Measurements from ENCODE around the gene FBXO31. TPM values are rescaled to one million over a fixed set of nuclear protein-coding genes. Genes with fewer than 3 reads are reported as not detected.

FBXO31 gene
- total and polyA plus RNA-seq, 2 of the 8 experiments (the other 6 are each of a cell fraction or from before 2014, with no cell fraction given) = 8.3 to 21.6 TPM

GRCh38 chr16:87367529-87367928 is 16.0 kb downstream of the FBXO31 start:
- Histone ChIP-seq H2BK15ac (ENCODE audit: low read length) (no peak overlapping the region), H3K27me3 (replicated peaks in 1 of 4; ENCODE audit: control insufficient read depth in 3 of 4, extremely low read depth in 1 of 4, insufficient read depth in 3 of 4, low read length in 3 of 4) (no peaks in the 10 kb centered on the region), H3K23ac (ENCODE audit: insufficient read length) (no peak overlapping the region), H3K4ac (replicated peaks; ENCODE audit: insufficient read length, low read depth, low read length) (no peak overlapping the region), H3K36me3 (ENCODE audit: control insufficient read depth in 2 of 4, insufficient read depth in 4 of 4, low read length in 3 of 4) (no peaks in the 10 kb centered on the region), H3K23me2 (ENCODE audit: low read depth, low read length) (no peaks in the 10 kb centered on the region), H4K8ac (ENCODE audit: extremely low read depth, insufficient read depth, low read length) (no peak overlapping the region), H3K79me2 (ENCODE audit: control insufficient read depth in 1 of 2, insufficient read depth in 2 of 2, low read length in 2 of 2) (peaks cover 0 to 33% of the 10 kb centered on the region in 2 experiments; a peak in 1 of 4 replicates), H3K4me2 (ENCODE audit: insufficient read depth in 1 of 2, low read depth in 2 of 2, low read length in 2 of 2) (no peak overlapping the region), H3K27ac (ENCODE audit: low read depth, low read length) (no peak overlapping the region), H4K20me1 (replicated peaks in 1 of 2; ENCODE audit: control insufficient read depth in 1 of 2, insufficient read depth in 2 of 2, low read length in 2 of 2) (peaks cover 4 to 17% of the 10 kb centered on the region in 2 experiments), H3K4me3 (ENCODE audit: extremely low read depth in 1 of 4, insufficient read depth in 2 of 4, low read depth in 3 of 4, low read length in 4 of 4) (no peak overlapping the region), H4K5ac (ENCODE audit: insufficient read length, low read depth, low read length) (no peak overlapping the region), H3K18ac (ENCODE audit: extremely low read depth, low read length) (no peak overlapping the region), H2BK12ac (ENCODE audit: low read depth, low read length) (no peak overlapping the region), H3K9me3 (ENCODE audit: insufficient read depth in 2 of 2, low read depth in 1 of 2, low read length in 1 of 2) (no peaks in the 10 kb centered on the region), H2BK120ac (replicated peaks; ENCODE audit: low read depth, low read length) (no peak overlapping the region), H3K79me1 (ENCODE audit: low read depth, low read length) (peaks cover 9% of the 10 kb centered on the region), H2BK20ac (ENCODE audit: low read length) (no peak overlapping the region), H3K4me1 (replicated peaks in 1 of 4; ENCODE audit: control insufficient read depth in 3 of 4, insufficient read depth in 4 of 4, low read length in 3 of 4) (peaks cover 0 to 12% (median 0%) of the 10 kb centered on the region in 4 experiments; a peak in 3 of 7 replicates), H4K91ac (replicated peaks; ENCODE audit: insufficient read length, low read length) (no peak overlapping the region), H2AFZ (ENCODE audit: low read length) (no peak overlapping the region), H3K56ac (replicated peaks; ENCODE audit: insufficient read length, low read depth, low read length) (no peak overlapping the region), H3K9ac (replicated peaks in 1 of 4; ENCODE audit: extremely low read depth in 1 of 4, low read depth in 3 of 4, low read length in 3 of 4) (no peak overlapping the region), H2AK5ac (ENCODE audit: low read depth, low read length) (no peak overlapping the region), H3K14ac (ENCODE audit: insufficient read length) (no peak overlapping the region), H2BK5ac (ENCODE audit: low read depth, low read length) (no peak overlapping the region)
- 94% methylated on average over 9 of the region's 9 CpGs; no CpG with 5 or more reads in 1 of the 2 experiments for WGBS, 2 experiments (ENCODE audit: extremely low coverage in 1 of 2, insufficient coverage in 1 of 2, insufficient read length in 1 of 2, insufficient replicate concordance in 2 of 2, low coverage in 1 of 2, low lambda C conversion rate in 2 of 2, missing lambda C conversion rate in 1 of 2)
- CTCF ChIA-PET (ENCODE audit: partially characterized antibody) = interaction anchor here (1.0 to 1.5 kb wide), 2 partner anchors 19 to 27 kb away, joined by 3 read pairs; no protein-coding TSS in a partner anchor
- POLR2A ChIA-PET (ENCODE audit: partially characterized antibody) = no interaction called here
- DNase-seq (ENCODE audit: low read depth in 1 of 2, low spot score in 2 of 2) (no peak), FAIRE-seq (no peak)
- no peak for TF ChIP-seq GTF2F1 (IDR thresholded peaks at IDR 0.05; ENCODE audit: borderline replicate concordance, low read depth, low read length)
- TF ChIP-seq CTBP2 (IDR thresholded peaks at IDR 0.05; ENCODE audit: borderline replicate concordance, insufficient read depth, insufficient read length, low read length) = no peak
- TF ChIP-seq KDM5A (IDR thresholded peaks at IDR 0.05; ENCODE audit: low read length) = no peak

All from H1 (cell line).